Fibroblast of lung (primary cell): ENCODE results near the gene DIP2C.

ENCODE experiments used
- CTCF ChIP-seq, 2 donors: IDR thresholded peaks in 1 of 2; conservative IDR thresholded peaks in 1 of 2; 1 replicate in 1 of 2; 2 replicates in 1 of 2; pipeline ENCODE4 v1.5.1; 2011 to 2012; ENCODE audit warnings: low read length in 2 of 2, control low read depth in 1 of 2, inconsistent platforms in 1 of 2, low read depth in 1 of 2, mild to moderate bottlenecking in 1 of 2
- EZH2 ChIP-seq: IDR thresholded peaks from 2 replicates; pipeline ENCODE4 v1.5.1; 2012; ENCODE audit warnings: low read length, control low read depth, mild to moderate bottlenecking; ENCODE audit errors: missing control alignments

GRCh38 chr10:581776-582330 lies 107.6 kb downstream of the DIP2C start:
- no peak for TF ChIP-seq CTCF (conservative IDR thresholded peaks at IDR 0.05 in 1 of 2, IDR thresholded peaks at IDR 0.05 in 1 of 2; ENCODE audit: low read depth in 1 of 2, low read length in 2 of 2)
- TF ChIP-seq EZH2 = no peak
